ENCODE data around the gene TUBGCP6.

Gene TUBGCP6

GRCh38 chr22:50174382-50175190 lies 70.2 kb downstream of the TUBGCP6 start:
- no peak for DNase-seq
- Histone ChIP-seq H3K27ac (no peak overlapping the region), H3K4me3 (ENCODE audit: low read depth, low read length) (no peak overlapping the region), H3K9me3 (ENCODE audit: severe bottlenecking) (no peaks in the 10 kb centered on the region), H3K36me3 (no peaks in the 10 kb centered on the region; the same call in 1 of the 2 replicates), H3K27me3 (ENCODE audit: insufficient read depth, low read depth, severe bottlenecking) (no peaks in the 10 kb centered on the region)
- TF ChIP-seq CTCF (IDR thresholded peaks at IDR 0.05; ENCODE audit: low read depth, low read length), result no peak

DNA sequence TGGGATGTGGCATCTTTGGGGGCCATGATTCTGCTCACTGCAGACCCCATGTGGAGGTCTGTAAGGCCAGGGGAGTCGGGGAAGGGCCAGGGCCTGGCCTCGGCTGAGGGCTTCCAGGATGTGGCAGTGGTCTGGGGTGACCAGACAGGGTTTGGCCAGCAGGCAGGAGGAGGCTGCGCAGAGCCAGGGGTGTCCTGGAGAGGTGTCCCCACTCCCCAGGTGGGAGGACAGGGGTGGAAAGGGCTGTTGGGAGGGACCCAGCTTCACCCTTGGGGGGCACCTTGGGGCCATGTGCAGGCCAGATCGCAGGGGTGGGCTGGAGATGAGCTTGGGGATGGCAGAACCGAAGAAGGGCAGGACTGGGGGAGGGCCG lies 70.9 kb downstream of the TUBGCP6 start:
- H3K27me3 ChIP-seq (ENCODE audit: insufficient read depth, low read depth, severe bottlenecking), result peaks cover 4% of the 10 kb centered on the region
- H3K36me3 ChIP-seq, result no peaks in the 10 kb centered on the region
- no peaks in the 10 kb centered on the region for H3K9me3 ChIP-seq (ENCODE audit: severe bottlenecking)
- no peak overlapping the region for H3K4me3 ChIP-seq (ENCODE audit: low read depth, low read length)
- no peak for TF ChIP-seq CTCF (IDR thresholded peaks at IDR 0.05; ENCODE audit: low read depth, low read length)
- no peak overlapping the region for H3K27ac ChIP-seq
- no peak for DNase-seq

- no peak for TF ChIP-seq CTCF (IDR thresholded peaks at IDR 0.05; ENCODE audit: low read depth, low read length)
- Histone ChIP-seq H3K27me3 (ENCODE audit: insufficient read depth, low read depth, severe bottlenecking) (peaks cover 6% of the 10 kb centered on the region), H3K4me3 (ENCODE audit: low read depth, low read length) (no peak overlapping the region), H3K9me3 (ENCODE audit: severe bottlenecking) (no peaks in the 10 kb centered on the region), H3K27ac (no peak overlapping the region), H3K36me3 (no peaks in the 10 kb centered on the region)
- no peak for DNase-seq
Measured at GRCh38 chr22:50173311-50173982, 71.4 kb downstream of the TUBGCP6 start.

GRCh38 chr22:50171965-50172421 lies 72.8 kb downstream of the TUBGCP6 start:
- no peaks in the 10 kb centered on the region for H3K36me3 ChIP-seq
- no peak overlapping the region for H3K4me3 ChIP-seq (ENCODE audit: low read depth, low read length)
- no peak overlapping the region for H3K27ac ChIP-seq
- no peak for TF ChIP-seq CTCF (IDR thresholded peaks at IDR 0.05; ENCODE audit: low read depth, low read length)
- DNase-seq, result no peak
- peaks cover 6% of the 10 kb centered on the region for H3K27me3 ChIP-seq (ENCODE audit: insufficient read depth, low read depth, severe bottlenecking)
- peaks cover under 1% of the 10 kb centered on the region for H3K9me3 ChIP-seq (ENCODE audit: severe bottlenecking)

DNA sequence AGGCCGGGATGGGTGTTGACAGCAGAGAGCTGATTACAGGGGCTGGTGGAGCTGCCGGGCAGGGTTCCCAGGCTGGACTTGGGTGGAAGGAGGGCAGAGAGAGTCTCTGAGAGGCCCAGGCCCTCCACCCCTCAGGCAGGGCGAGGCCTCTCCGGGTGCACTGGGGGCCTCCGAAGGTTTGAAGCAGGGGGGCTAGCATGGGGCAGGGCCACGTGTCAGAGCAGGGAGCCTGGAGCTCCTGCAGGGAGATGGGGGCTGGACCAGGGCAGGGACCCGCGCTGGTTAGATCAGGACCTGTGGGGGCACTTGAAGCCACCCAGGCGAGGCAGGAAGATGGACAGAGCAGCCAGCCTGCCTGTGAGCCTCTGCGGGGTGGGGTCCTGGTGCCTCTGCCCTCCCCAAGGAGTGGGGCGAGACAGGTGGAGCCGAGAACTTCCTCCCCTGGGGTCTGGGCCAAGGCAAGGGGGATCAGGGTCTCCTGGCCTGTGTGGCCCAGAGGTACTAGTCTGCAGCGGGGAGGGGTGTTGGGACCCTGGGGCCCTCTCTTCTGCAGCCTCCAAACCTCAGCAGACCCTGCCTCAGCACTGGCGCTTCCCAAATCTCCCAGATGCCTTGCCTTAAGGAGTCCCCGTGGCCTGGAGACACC lies 73.4 kb downstream of the TUBGCP6 start:
- no peaks in the 10 kb centered on the region for H3K36me3 ChIP-seq
- H3K4me3 ChIP-seq (ENCODE audit: low read depth, low read length), result peak overlapping the region; percentile 51
- H3K27me3 ChIP-seq (ENCODE audit: insufficient read depth, low read depth, severe bottlenecking), result peaks cover 6% of the 10 kb centered on the region
- no peak for TF ChIP-seq CTCF (IDR thresholded peaks at IDR 0.05; ENCODE audit: low read depth, low read length)
- no peak for DNase-seq
- no peak overlapping the region for H3K27ac ChIP-seq
- peaks cover 5% of the 10 kb centered on the region for H3K9me3 ChIP-seq (ENCODE audit: severe bottlenecking)

Measured in WERI-Rb-1 (cell line).